ENCODE measurements around the gene PNMA8B.

DNA sequence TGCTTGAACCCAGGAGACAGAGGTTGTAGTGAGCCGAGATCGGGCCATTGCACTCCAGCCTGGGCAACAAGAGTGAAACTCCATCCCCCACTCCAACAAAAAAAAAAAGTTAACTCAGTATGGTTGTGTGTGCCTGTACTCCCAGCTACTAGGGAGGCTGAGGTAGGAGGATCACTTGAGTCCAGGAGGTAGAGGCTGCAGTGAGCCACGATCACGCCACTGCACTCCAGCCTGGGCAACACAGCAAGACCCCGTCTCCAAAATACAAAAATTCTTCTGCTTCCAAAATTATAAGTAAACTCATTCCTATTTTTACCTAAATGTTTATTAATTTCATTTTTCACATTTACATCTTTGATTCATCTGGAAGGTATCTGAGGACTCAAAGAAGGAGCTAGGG is 38.7 kb downstream of the PNMA8B start:
- TF ChIP-seq, protein P1, sequence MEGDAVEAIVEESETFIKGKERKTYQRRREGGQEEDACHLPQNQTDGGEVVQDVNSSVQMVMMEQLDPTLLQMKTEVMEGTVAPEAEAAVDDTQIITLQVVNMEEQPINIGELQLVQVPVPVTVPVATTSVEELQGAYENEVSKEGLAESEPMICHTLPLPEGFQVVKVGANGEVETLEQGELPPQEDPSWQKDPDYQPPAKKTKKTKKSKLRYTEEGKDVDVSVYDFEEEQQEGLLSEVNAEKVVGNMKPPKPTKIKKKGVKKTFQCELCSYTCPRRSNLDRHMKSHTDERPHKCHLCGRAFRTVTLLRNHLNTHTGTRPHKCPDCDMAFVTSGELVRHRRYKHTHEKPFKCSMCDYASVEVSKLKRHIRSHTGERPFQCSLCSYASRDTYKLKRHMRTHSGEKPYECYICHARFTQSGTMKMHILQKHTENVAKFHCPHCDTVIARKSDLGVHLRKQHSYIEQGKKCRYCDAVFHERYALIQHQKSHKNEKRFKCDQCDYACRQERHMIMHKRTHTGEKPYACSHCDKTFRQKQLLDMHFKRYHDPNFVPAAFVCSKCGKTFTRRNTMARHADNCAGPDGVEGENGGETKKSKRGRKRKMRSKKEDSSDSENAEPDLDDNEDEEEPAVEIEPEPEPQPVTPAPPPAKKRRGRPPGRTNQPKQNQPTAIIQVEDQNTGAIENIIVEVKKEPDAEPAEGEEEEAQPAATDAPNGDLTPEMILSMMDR (IDR thresholded peaks at IDR 0.05; ENCODE audit: low read length) = no peak
- TF ChIP-seq EZH2 (optimal IDR thresholded peaks at IDR 0.05; ENCODE audit: low read depth, low read length) = no peak

Measured in MM.1S (cell line).